ENCODE data around the gene GOLGA7B.

GOLGA7B gene

GRCh38 chr10:97811958-97812357, 37.7 kb upstream of the GOLGA7B start:
- no peak overlapping the region for H3K4me3 ChIP-seq (ENCODE audit: low read depth, low read length)
- ChIA-PET POLR2A (no interaction called here), CTCF (interaction anchor here (1.5 to 2.8 kb wide), 2 partner anchors 19 to 21 kb away, joined by 3 to 15 read pairs; no protein-coding TSS in a partner anchor)
- no peak for DNase-seq (ENCODE audit: low read depth, low spot score)
- TF ChIP-seq, protein P1, sequence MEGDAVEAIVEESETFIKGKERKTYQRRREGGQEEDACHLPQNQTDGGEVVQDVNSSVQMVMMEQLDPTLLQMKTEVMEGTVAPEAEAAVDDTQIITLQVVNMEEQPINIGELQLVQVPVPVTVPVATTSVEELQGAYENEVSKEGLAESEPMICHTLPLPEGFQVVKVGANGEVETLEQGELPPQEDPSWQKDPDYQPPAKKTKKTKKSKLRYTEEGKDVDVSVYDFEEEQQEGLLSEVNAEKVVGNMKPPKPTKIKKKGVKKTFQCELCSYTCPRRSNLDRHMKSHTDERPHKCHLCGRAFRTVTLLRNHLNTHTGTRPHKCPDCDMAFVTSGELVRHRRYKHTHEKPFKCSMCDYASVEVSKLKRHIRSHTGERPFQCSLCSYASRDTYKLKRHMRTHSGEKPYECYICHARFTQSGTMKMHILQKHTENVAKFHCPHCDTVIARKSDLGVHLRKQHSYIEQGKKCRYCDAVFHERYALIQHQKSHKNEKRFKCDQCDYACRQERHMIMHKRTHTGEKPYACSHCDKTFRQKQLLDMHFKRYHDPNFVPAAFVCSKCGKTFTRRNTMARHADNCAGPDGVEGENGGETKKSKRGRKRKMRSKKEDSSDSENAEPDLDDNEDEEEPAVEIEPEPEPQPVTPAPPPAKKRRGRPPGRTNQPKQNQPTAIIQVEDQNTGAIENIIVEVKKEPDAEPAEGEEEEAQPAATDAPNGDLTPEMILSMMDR (IDR thresholded peaks at IDR 0.05; ENCODE audit: insufficient read depth, low read length, missing control alignments): no peak

DNA sequence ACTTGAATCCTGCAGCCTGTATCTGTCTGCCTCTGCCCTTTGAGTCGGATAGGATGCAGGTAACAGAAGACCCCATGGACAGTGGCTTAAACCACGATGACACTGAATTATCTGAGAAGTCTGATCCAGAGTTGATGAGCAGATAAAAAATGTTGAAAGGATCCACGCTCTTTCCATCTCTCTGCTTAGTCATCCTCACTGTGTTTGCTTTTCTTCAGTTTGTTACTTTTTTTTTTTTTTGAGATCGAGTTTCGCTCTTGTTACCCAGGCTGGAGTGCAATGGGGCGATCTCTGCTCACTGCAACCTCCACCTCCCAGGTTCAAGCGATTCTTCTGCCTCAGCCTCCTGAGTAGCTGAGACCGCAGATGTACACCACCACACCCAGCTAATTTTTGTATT, 36.9 kb upstream of the GOLGA7B start:
- DNase-seq (ENCODE audit: low read depth, low spot score): no peak
- POLR2A ChIA-PET: no interaction called here

GRCh38 chr10:97813311-97813710, 36.3 kb upstream of the GOLGA7B start:
- ChIA-PET POLR2A (no interaction called here), CTCF (interaction anchor here (2.8 kb wide), 1 partner anchor 21 kb away, joined by 15 read pairs; no protein-coding TSS in a partner anchor)
- no peak overlapping the region for H3K4me3 ChIP-seq (ENCODE audit: low read depth, low read length)
- DNase-seq (ENCODE audit: low read depth, low spot score): no peak
- TF ChIP-seq, protein P1 (IDR thresholded peaks at IDR 0.05; ENCODE audit: insufficient read depth, low read length, missing control alignments): no peak

More for the DNA sequence above, 36.9 kb upstream of the GOLGA7B start:
- H3K4me3 ChIP-seq (ENCODE audit: low read depth, low read length): no peak overlapping the region
- TF ChIP-seq, protein P1 (IDR thresholded peaks at IDR 0.05; ENCODE audit: insufficient read depth, low read length, missing control alignments): no peak
- CTCF ChIA-PET: interaction anchor here (1.5 to 2.8 kb wide), 2 partner anchors 20 to 22 kb away, joined by 3 to 15 read pairs; no protein-coding TSS in a partner anchor

- ChIA-PET CTCF (no interaction called here), POLR2A (no interaction called here)
- no peak for DNase-seq (ENCODE audit: low read depth, low spot score)
- no peak overlapping the region for H3K4me3 ChIP-seq (ENCODE audit: low read depth, low read length)
- TF ChIP-seq, protein P1 (IDR thresholded peaks at IDR 0.05; ENCODE audit: insufficient read depth, low read length, missing control alignments): no peak
Observed at GRCh38 chr10:97814996-97815395, 34.6 kb upstream of the GOLGA7B start.

GRCh38 chr10:97816609-97817008, 33.0 kb upstream of the GOLGA7B start:
- H3K4me3 ChIP-seq (ENCODE audit: low read depth, low read length): no peak overlapping the region
- TF ChIP-seq, protein P1 (IDR thresholded peaks at IDR 0.05; ENCODE audit: insufficient read depth, low read length, missing control alignments): no peak
- ChIA-PET CTCF (no interaction called here), POLR2A (no interaction called here)
- DNase-seq (ENCODE audit: low read depth, low spot score): no peak

DNA sequence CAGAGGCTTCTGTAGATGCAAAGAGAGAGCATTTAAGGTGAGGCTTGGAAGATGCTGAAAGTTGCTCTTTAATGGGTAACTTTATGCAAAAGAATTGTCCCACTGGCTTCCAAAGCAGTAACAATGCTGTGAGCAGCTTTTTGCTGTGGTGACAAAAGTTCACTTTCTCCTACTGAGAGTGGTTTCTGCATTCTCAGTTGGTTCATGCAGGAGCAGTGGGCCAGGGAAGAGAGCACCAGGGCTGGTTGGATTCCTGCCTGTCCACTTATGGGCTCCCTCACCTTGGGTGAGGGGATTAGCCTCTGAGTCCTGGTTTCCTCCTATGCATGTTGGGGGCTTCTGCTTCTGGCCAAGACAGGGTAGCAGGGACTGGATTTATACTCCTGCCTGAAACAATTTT, 31.1 kb upstream of the GOLGA7B start:
- no peak for DNase-seq (ENCODE audit: low read depth, low spot score)
- CTCF ChIA-PET: interaction anchor here (1.6 kb wide), 1 partner anchor 27 kb away, joined by 3 read pairs; no protein-coding TSS in a partner anchor
- TF ChIP-seq, protein P1 (IDR thresholded peaks at IDR 0.05; ENCODE audit: insufficient read depth, low read length, missing control alignments): no peak
- POLR2A ChIA-PET: no interaction called here
- H3K4me3 ChIP-seq (ENCODE audit: low read depth, low read length): no peak overlapping the region
